NOMO-1 treated with DMSO at 0.1 percent for 48 hours (cell line): Measurements from ENCODE around the gene KCP.
A peak's percentile ranks its signal among the peaks of the same experiment; 100 is the strongest.

Experiments used
- DNase-seq: peaks from one replicate; lab custom pipeline; 2025; ENCODE audit not compliant: unreplicated experiment; lab: John Stamatoyannopoulos, UW

Gene KCP

GRCh38 chr7:128908750-128909624, 1.5 kb downstream of the KCP start:
- DNase-seq, result no peak

GRCh38 chr7:128906766-128907559, 3.5 kb downstream of the KCP start:
- no peak for DNase-seq

GRCh38 chr7:128906001-128906765, 4.3 kb downstream of the KCP start:
- DNase-seq, result no peak

- peak; percentile 37 for DNase-seq
These were observed 5.9 kb downstream of the KCP start for GRCh38 chr7:128904381-128905197.

GRCh38 chr7:128903621-128904361, 6.7 kb downstream of the KCP start:
- DNase-seq, result no peak

GRCh38 chr7:128902761-128903585, 7.5 kb downstream of the KCP start:
- DNase-seq, result no peak

- DNase-seq, result no peak
These were observed 10.3 kb downstream of the KCP start for GRCh38 chr7:128900237-128900636.

GRCh38 chr7:128899392-128899791, 11.1 kb downstream of the KCP start:
- DNase-seq, result no peak

- no peak for DNase-seq
These were observed 15.2 kb downstream of the KCP start for GRCh38 chr7:128895320-128895719.

GRCh38 chr7:128894101-128894440, 16.4 kb downstream of the KCP start:
- no peak for DNase-seq

- DNase-seq, result no peak
These were observed 17.0 kb downstream of the KCP start for GRCh38 chr7:128893251-128894100.

GRCh38 chr7:128892521-128893250, 17.8 kb downstream of the KCP start:
- no peak for DNase-seq

- no peak for DNase-seq
These were observed 18.6 kb downstream of the KCP start for GRCh38 chr7:128891942-128892269.

GRCh38 chr7:128891110-128891941, 19.2 kb downstream of the KCP start:
- no peak for DNase-seq

- no peak for DNase-seq
These were observed 20.0 kb downstream of the KCP start for GRCh38 chr7:128890306-128891109.

GRCh38 chr7:128889121-128889520, 21.4 kb downstream of the KCP start:
- DNase-seq, result no peak
